NCI-H2107 treated with DMSO at 0.1 percent for 48 hours (cell line): Measurements from ENCODE around the gene MAN2B2.

ENCODE experiments used
- DNase-seq: peaks from one replicate; lab custom pipeline; 2025; ENCODE audit not compliant: unreplicated experiment; lab: John Stamatoyannopoulos, UW

MAN2B2 gene

GRCh38 chr4:6546091-6546490 lies 28.9 kb upstream of the MAN2B2 start:
- DNase-seq, result no peak

DNA sequence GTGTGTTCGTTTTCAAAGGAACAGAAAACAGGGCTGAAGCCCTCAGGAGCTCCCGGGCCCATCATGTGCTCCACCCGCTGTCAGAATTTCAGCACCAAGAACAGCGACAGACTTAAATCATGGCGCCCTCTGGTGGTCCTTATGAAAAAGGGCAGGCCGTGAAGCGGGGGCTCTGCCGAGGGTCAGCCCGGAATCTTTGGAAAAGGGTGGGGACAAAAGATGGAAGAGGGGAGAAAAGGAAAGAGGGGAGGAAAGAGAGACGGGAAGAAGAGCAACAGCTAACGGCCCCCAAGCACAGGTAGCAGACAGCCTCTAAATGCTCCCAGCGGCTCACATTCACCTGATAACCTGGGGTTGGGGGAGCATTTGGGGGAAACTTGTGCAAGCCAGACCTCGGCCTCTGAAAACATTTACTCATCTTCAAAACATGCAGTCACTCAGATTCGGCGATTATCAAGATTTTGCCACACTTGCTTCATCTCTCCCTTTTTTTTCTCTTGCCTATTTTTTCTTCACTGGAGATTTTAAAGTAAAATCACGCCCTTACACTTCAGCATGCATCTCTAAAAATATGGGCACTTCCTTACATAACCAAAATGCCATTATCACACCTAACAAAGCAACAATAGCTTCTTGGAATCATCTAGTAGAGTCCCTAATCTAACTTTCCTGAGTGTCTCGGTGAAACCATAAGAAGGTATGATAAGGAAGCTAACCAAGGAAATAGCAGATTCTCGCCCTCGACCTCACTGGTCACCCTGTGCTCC lies 28.1 kb upstream of the MAN2B2 start:
- peak; percentile 29 for DNase-seq

GRCh38 chr4:6548201-6548881 lies 26.6 kb upstream of the MAN2B2 start:
- peak; percentile 21 for DNase-seq

GRCh38 chr4:6548882-6549230 lies 26.1 kb upstream of the MAN2B2 start:
- no peak for DNase-seq

GRCh38 chr4:6549445-6549844 lies 25.5 kb upstream of the MAN2B2 start:
- no peak for DNase-seq

DNA sequence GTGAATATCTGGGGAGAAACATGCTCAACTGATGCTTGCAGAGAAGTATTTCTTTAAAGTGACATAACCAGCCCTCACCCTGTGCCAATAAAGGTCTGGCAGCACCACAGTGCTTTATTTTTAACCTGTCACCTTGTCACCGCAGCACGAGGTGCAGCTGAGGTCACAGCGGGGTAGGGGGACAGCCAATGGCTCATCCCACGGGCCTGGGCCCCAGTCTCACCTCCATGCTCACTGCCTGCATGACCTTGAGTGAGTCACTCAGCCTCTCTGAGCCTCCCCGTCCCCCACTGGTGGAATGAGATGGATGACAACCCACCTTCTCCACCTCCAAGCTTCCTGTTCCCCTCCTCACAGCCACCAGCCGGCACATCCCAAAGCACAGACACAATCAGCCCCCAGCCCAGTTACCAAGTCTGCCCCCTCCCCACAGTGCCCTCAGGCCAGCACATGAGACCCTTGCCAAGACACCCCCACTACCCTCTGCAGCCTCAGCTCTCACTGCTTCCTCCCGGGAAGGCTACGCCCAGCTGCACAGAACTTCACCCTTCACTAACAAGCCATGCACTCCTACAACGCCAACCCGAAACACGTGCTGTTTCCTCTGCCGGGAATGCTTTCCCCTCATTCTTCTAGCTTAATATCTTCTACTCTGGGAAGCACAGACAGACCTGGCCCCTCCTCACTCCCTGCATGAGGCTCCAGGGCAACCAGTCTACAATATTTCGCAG lies 24.9 kb upstream of the MAN2B2 start:
- no peak for DNase-seq

- DNase-seq, result no peak
Measured at GRCh38 chr4:6550821-6551220, 24.2 kb upstream of the MAN2B2 start.

DNA sequence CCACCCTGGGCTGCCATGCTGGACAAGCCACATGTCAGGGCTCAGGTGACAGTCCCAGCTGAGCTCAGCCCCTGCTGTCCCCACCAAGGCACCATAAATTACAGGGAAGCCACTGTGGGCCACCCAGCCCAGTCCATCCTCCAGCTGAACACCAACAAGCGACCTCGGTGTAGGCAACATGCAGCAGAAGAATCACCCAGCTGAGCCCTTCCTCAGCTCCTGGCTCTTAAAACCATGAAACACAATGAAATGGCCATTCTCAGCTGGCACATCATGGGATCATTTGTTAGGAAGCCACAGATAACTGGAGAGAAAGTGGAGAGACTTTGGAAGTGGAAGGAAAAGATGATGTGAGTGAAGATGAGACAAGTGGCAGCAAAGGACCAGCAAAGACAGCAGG lies 23.3 kb upstream of the MAN2B2 start:
- DNase-seq, result no peak

DNA sequence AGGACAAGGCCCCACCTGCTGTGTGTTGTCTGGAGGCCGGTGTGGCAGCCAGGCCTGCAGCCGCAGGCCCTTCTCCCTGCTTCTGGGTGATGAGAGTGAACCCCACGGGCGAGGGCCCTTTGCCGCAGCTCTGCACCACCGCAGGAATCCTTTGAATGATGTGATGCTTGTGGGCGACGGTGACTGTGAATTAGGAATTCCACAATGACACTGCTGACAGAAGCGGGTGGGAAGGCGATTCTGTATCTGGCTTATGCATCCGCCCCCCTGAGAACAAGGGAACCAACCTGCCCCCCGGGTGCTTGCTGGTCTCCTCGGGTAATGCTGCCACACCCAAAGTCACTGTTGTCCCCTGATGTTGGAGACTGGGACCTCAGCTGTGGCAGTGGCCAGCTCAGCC lies 19.5 kb upstream of the MAN2B2 start:
- DNase-seq, result no peak

- DNase-seq, result no peak
Measured at GRCh38 chr4:6556263-6556662, 18.7 kb upstream of the MAN2B2 start.

GRCh38 chr4:6557185-6557584 lies 17.8 kb upstream of the MAN2B2 start:
- no peak for DNase-seq

DNA sequence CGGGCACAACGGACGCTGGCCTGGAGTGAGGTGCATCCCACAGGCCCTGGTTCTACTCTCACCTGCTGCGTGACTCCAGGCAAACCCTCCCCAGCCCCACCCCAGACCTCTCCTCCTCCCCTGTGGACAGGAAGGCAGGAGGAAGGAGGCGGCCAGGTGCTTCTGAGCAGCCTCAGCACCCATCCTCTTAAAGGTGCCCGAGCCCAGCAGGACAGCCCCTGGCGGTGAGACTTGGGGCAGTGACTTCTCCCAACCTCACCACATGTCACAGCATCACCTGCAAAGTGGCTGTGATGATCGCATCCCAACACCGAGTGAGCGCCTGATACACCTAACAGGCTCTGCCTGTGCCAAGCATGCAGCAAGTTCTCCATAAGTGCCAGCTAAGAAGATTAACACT lies 17.1 kb upstream of the MAN2B2 start:
- no peak for DNase-seq

- DNase-seq, result no peak
Measured at GRCh38 chr4:6560416-6561172, 14.4 kb upstream of the MAN2B2 start.

- DNase-seq, result no peak
Measured at GRCh38 chr4:6561173-6561516, 13.8 kb upstream of the MAN2B2 start.

GRCh38 chr4:6561706-6562371 lies 13.2 kb upstream of the MAN2B2 start:
- DNase-seq, result no peak

GRCh38 chr4:6562931-6563901 lies 11.8 kb upstream of the MAN2B2 start:
- DNase-seq, result no peak

DNA sequence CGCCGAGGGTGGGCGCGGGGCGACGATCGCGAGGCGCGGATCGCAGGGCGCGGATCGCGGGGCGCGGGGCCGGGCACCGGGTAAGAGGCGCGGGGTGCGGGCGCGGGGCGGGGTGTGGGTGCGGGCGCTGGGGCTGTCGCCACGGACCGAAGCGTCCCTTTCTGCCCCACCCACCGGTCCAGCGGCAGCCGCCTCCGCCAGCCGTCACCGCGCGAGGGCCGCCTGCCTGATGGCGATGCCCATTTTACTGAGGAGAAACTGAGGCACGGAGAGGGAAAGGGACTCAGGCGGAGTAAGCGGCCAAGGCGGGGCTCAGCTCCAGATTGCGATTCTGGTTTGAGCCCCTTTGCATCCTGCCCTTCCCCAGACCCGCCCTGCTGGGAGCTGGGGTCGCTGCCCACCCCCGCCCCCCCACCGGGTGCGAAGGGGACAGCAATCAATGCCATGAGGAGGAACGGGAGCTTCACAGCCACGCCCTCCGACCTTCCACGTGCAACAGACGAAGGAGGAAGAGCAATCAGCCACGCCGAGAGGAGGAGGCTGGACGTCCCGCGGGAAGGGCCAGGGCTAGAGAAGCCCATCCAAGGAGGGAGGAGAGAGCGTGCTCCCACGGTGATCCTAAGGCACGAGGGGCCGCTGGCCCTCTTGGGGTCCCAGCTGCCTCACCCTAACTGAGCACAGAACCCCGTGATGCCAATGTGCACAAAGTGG lies 10.9 kb upstream of the MAN2B2 start:
- no peak for DNase-seq

DNA sequence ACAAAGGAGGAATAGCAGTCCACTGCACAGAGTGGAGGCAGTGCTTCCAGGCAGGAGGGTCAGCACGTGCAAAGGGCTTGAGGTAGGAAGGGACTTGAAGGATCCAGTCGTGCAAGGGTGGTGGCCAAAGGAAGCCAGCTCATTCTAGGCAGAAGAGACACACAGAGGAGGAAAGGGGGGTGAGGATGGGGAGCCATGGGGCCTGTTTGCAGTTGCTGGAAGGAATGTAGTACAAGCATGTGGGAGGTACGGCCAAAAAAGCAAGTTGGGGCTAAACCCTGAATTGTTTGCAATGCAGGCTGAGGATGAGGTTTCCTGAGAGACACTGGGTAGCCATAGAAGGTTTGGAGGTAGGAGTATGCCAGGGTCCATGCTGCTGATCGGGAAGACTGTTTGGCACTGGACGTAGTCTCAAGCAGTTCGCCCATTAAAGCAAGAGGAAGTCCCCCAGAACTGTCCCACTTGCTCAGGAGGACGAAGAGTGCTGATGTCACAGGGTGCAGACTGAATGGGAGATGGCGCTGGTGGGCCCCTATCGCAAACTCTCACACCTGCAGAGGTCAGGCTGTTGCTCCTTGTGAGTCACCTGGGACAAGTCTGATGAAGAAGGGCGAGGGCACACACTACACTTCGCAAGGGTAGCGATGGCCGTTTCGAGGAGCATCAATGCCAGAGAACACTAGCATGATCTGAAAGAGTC lies 9.1 kb upstream of the MAN2B2 start:
- no peak for DNase-seq
